Measurements from ENCODE around the gene IMMP2L. TPM values are rescaled to one million over a fixed set of nuclear protein-coding genes. Genes with fewer than 3 reads are reported as not detected.
A peak's percentile ranks its signal among the peaks of the same experiment; 100 is the strongest.

Gene IMMP2L
- total and polyA plus RNA-seq, 2 of the 13 experiments (the other 11 are each of a cell fraction or from before 2014, with no cell fraction given): 7.8 to 16.9 TPM

GRCh38 chr7:111561904-111562732, at the start of gene IMMP2L (continued):
- 0 out of 2 replicates have a peak, but pooled peaks have one; percentile 18 for TF ChIP-seq ZNF670 (CRISPR knock-in tag; IDR thresholded peaks at IDR 0.05; ENCODE audit: borderline replicate concordance)
- no peak; the same call in 1 of the 2 replicates for TF ChIP-seq KMT2A (CRISPR knock-in tag; IDR thresholded peaks at IDR 0.05)
- TF ChIP-seq ARID4A (CRISPR knock-in tag; IDR thresholded peaks at IDR 0.05; ENCODE audit: borderline replicate concordance): peak; percentile 73
- no peak; the same call in 1 of the 2 replicates for TF ChIP-seq KAT7 (CRISPR knock-in tag; IDR thresholded peaks at IDR 0.05; ENCODE audit: borderline replicate concordance)
- TF ChIP-seq ZBTB3 (CRISPR knock-in tag; IDR thresholded peaks at IDR 0.05; ENCODE audit: borderline replicate concordance, low read depth): no peak
- no peak; the same call in none of the 2 replicates for TF ChIP-seq ZBTB10 (CRISPR knock-in tag; IDR thresholded peaks at IDR 0.05; ENCODE audit: borderline replicate concordance)
- no peak; the same call in 1 of the 2 replicates for TF ChIP-seq ERF (CRISPR knock-in tag; IDR thresholded peaks at IDR 0.05)
- TF ChIP-seq POLR2AphosphoS5 (IDR thresholded peaks at IDR 0.05; ENCODE audit: low read depth, low read length): peak; percentile 44; the same call in 1 of the 2 replicates
- TF ChIP-seq ZMAT5 (CRISPR knock-in tag; IDR thresholded peaks at IDR 0.05; ENCODE audit: borderline replicate concordance, low read depth): no peak
- no peak for TF ChIP-seq ZNF577 (CRISPR knock-in tag; IDR thresholded peaks at IDR 0.05; ENCODE audit: borderline replicate concordance, low read depth)
- TF ChIP-seq ZC3H13 (CRISPR knock-in tag; IDR thresholded peaks at IDR 0.05): peak; percentile 18; the same call in 1 of the 2 replicates
- peak; percentile 85 for TF ChIP-seq PATZ1 (CRISPR knock-in tag; IDR thresholded peaks at IDR 0.05)
- TF ChIP-seq ZNF317 (CRISPR knock-in tag; IDR thresholded peaks at IDR 0.05): peak; percentile 80
- no peak for TF ChIP-seq ETS1 (CRISPR knock-in tag; IDR thresholded peaks at IDR 0.05)
- TF ChIP-seq MAF1 (CRISPR knock-in tag; IDR thresholded peaks at IDR 0.05; ENCODE audit: borderline replicate concordance): no peak; the same call in 1 of the 2 replicates
- 0 out of 2 replicates have a peak, but pooled peaks have one; percentile 53 for TF ChIP-seq AHR (CRISPR knock-in tag; IDR thresholded peaks at IDR 0.05)
- TF ChIP-seq NAIF1 (CRISPR knock-in tag; IDR thresholded peaks at IDR 0.05; ENCODE audit: borderline replicate concordance): no peak

Measured in HepG2 (cell line).